Motor neuron (in vitro differentiated cells): ENCODE data around the gene TLE3. TPM values are rescaled to one million over a fixed set of nuclear protein-coding genes. Genes with fewer than 3 reads are reported as not detected.

Source experiments
- ATAC-seq, 8 experiments: fragments of 200-7000 bp; cut with Tn5 transposase; replicated peaks in 6 of 8; 2 replicates each; pipeline ENCODE4 v1.8.0; 2021; ENCODE audit warnings: mild to moderate bottlenecking in 8 of 8, moderate library complexity in 8 of 8
- H3K27ac ChIP-seq, 2 donors: fragments of 250-450 bp; sonication (Bioruptor Pico); 2 replicates each; pipeline ENCODE4 v1.9.0; 2021; ENCODE audit warnings: antibody characterized with exemption in 2 of 2, mild to moderate bottlenecking in 2 of 2, moderate library complexity in 1 of 2
- H3K4me1 ChIP-seq, 2 donors: fragments of 250-450 bp; sonication (Bioruptor Pico); replicated peaks in 1 of 2; 2 replicates each; pipeline ENCODE4 v1.6.1; 2021; ENCODE audit warnings: antibody characterized with exemption in 2 of 2, mild to moderate bottlenecking in 2 of 2, moderate library complexity in 1 of 2
- H3K4me3 ChIP-seq, 5 donors: fragments of 250-450 bp; sonication (Bioruptor Pico); 2 replicates each; pipeline ENCODE4 v1.9.0; 2021; ENCODE audit warnings: antibody characterized with exemption in 5 of 5, mild to moderate bottlenecking in 5 of 5, moderate library complexity in 4 of 5
- WGBS, 10 experiments: fragments of 450-650 bp; shearing (Covaris generic); methylation state at CpG; one replicate each; pipeline ENCODE4 v1.0.0; 2022; 5-methylcytosine and 5-hydroxymethylcytosine counted together
- in situ Hi-C, 9 experiments: fragments of 400-800 bp; cut with MboI; loops; one replicate each; pipeline ENCODE4 v1.15.0; 2021; ENCODE audit warnings: low sequenced_read_pairs in 9 of 9, low pct_unique_long_range_greater_than_20kb in 2 of 9; ENCODE audit not compliant: unreplicated experiment in 9 of 9
- total RNA-seq, 8 experiments: library from RNA; unstranded; fragments of 300-600 nt; gene quantifications; 2 replicates each; pipeline versions ENCODE4 v1.2.3 to v1.2.4, GENCODE V29; 2022

The TLE3 gene
- total RNA-seq, 8 experiments from 2014 or later = 28.2 to 103 (median 52.5) TPM

DNA sequence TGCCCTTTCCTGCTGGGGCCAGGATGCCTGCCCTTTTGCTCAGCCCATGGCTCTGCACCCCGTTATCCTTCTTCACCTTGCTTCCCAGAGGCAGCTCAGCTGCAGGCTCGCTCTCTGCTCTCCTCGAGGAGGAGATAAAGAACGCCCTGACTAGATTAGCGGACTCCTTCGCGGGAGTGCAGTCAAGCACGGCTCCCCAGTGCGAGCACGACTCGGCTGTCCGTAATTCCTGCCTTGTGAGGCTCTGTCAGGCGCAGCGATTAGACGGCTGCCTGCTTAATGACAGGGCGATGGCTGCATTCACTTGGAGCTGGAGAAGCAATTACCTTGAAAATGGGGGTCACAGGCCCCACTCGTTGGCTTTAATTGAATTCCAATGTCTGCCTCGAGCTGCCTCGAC lies 25.9 kb downstream of the TLE3 start:
- peak in 5 of 8 experiments; percentile 76 to 87 (median 86) for ATAC-seq
- Histone ChIP-seq H3K4me3 (no peak overlapping the region), H3K27ac (peak overlapping the region; percentile 16 to 49), H3K4me1 (peaks cover 24 to 35% of the 10 kb centered on the region in 2 donors)
- WGBS, 10 experiments = 17 to 96% (median 57%) methylated on average over 1 to 18 of the region's 19 CpGs; no CpG with 5 or more reads in 2 of the 10 experiments
- in situ Hi-C loops = loop anchor here in 1 of 9 experiments (25.0 kb wide), 1 partner anchor 584 kb away; no protein-coding TSS in a partner anchor

DNA sequence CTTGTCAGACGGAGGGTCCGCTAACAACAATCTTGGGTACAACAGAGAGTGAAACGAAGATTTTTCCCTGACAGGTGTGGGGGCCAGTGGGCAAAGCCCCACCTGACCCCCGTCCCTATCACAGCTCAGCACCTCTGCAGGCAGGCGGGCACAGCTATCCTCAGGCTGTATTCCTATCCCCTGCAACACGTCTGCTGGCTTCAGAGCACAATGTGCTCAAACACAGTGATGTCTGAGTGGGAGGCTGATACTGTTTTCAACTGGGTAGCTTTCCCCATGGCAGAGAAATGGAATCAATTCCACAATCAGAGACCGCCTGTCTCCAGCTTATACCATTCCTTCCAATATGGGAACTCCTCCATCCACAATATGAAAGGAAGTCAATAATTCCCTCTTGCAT lies 28.0 kb downstream of the TLE3 start:
- Histone ChIP-seq H3K4me3 (no peak overlapping the region), H3K27ac (no peak overlapping the region), H3K4me1 (peaks cover 15 to 17% of the 10 kb centered on the region in 2 donors)
- ATAC-seq = no peak
- WGBS, 10 experiments = 100% methylated on average over 1 of the region's 7 CpGs; no CpG with 5 or more reads in 5 of the 10 experiments
- in situ Hi-C loops = loop anchor here in 1 of 9 experiments (25.0 kb wide), 1 partner anchor 582 kb away; no protein-coding TSS in a partner anchor

DNA sequence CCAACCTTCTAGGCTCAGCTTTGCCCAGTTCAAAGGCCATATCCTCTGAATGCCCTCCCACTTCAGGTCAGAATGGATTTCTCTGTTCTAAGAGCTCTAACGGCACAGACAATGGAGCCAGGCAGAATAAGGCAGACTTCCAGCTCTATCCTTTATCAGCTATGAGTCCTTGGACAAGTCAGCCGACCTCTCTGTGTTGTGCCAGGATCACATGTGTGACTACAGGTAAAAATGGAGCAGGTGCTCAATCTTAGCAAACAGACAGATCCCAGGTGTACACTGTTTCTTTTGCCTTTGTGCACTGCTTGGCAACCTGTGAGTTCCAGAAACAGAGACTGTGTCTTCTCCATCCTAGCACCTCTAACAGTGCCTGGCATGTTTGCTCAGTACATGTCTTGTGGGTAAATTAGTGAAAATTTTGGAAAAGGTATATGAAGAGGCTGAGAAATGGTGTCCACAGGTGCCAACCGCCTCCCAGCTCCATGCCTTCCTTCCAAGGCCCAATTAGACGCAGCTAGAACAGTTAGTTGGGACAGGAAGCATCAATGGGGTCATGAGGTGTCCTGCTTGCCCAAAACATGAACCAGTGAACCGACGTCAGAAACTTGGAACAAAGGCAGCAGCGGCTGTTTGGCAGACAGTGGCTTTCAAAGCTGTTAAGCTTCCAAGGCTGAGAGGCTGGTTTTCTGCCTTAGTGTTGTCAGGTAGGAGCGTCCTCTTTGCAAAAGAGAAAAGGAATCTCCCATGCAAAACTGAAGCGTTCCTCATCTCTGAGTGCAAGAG lies 28.7 kb downstream of the TLE3 start:
- H3K4me3 ChIP-seq = no peak overlapping the region
- WGBS, 10 experiments = 72 to 100% (median 93%) methylated on average over 1 to 8 of the region's 9 CpGs; no CpG with 5 or more reads in 3 of the 10 experiments
- H3K4me1 ChIP-seq = peaks cover 22 to 25% of the 10 kb centered on the region in 2 donors
- H3K27ac ChIP-seq = no peak overlapping the region
- in situ Hi-C loops = loop anchor here in 1 of 9 experiments (25.0 kb wide), 1 partner anchor 582 kb away; no protein-coding TSS in a partner anchor
- ATAC-seq = no peak

- WGBS, 10 experiments = 84 to 100% (median 100%) methylated on average over 1 to 6 of the region's 6 CpGs; no CpG with 5 or more reads in 4 of the 10 experiments
- Histone ChIP-seq H3K27ac (no peak overlapping the region), H3K4me3 (no peak overlapping the region), H3K4me1 (peaks cover 35% of the 10 kb centered on the region in 2 donors)
- in situ Hi-C loops = loop anchor here in 1 of 9 experiments (25.0 kb wide), 1 partner anchor 580 kb away; no protein-coding TSS in a partner anchor
- peak in 1 of 8 experiments; percentile 47 for ATAC-seq
Observed at GRCh38 chr15:70067681-70068080, 30.0 kb downstream of the TLE3 start.

GRCh38 chr15:70067011-70067410 lies 30.7 kb downstream of the TLE3 start:
- in situ Hi-C loops = loop anchor here in 1 of 9 experiments (25.0 kb wide), 1 partner anchor 580 kb away; no protein-coding TSS in a partner anchor
- H3K4me1 ChIP-seq = peaks cover 31 to 34% of the 10 kb centered on the region in 2 donors
- H3K4me3 ChIP-seq = no peak overlapping the region
- H3K27ac ChIP-seq = no peak overlapping the region
- 100% methylated on average over 1 to 2 of the region's 2 CpGs; no CpG with 5 or more reads in 7 of the 10 experiments for WGBS, 10 experiments
- ATAC-seq = peak in 3 of 8 experiments; percentile 7 to 14 (median 8)

- 0 to 90% (median 55%) methylated on average over 1 to 4 of the region's 5 CpGs; no CpG with 5 or more reads in 4 of the 10 experiments for WGBS, 10 experiments
- ATAC-seq = peak in 3 of 8 experiments; percentile 68 to 85 (median 79)
- H3K27ac ChIP-seq = no peak overlapping the region
- no peak overlapping the region for H3K4me3 ChIP-seq
- H3K4me1 ChIP-seq = peaks cover 31 to 34% of the 10 kb centered on the region in 2 donors
- in situ Hi-C loops = loop anchor here in 1 of 9 experiments (25.0 kb wide), 1 partner anchor 579 kb away; no protein-coding TSS in a partner anchor
Observed at GRCh38 chr15:70066447-70066846, 31.3 kb downstream of the TLE3 start.

GRCh38 chr15:70066004-70066403 lies 31.7 kb downstream of the TLE3 start:
- 100% methylated on average over 1 of the region's 12 CpGs; no CpG with 5 or more reads in 9 of the 10 experiments for WGBS, 10 experiments
- peak in 3 of 8 experiments; percentile 16 to 55 (median 51) for ATAC-seq
- Histone ChIP-seq H3K27ac (no peak overlapping the region), H3K4me1 (peaks cover 34 to 38% of the 10 kb centered on the region in 2 donors), H3K4me3 (no peak overlapping the region)
- in situ Hi-C loops = loop anchor here in 1 of 9 experiments (25.0 kb wide), 1 partner anchor 579 kb away; no protein-coding TSS in a partner anchor

DNA sequence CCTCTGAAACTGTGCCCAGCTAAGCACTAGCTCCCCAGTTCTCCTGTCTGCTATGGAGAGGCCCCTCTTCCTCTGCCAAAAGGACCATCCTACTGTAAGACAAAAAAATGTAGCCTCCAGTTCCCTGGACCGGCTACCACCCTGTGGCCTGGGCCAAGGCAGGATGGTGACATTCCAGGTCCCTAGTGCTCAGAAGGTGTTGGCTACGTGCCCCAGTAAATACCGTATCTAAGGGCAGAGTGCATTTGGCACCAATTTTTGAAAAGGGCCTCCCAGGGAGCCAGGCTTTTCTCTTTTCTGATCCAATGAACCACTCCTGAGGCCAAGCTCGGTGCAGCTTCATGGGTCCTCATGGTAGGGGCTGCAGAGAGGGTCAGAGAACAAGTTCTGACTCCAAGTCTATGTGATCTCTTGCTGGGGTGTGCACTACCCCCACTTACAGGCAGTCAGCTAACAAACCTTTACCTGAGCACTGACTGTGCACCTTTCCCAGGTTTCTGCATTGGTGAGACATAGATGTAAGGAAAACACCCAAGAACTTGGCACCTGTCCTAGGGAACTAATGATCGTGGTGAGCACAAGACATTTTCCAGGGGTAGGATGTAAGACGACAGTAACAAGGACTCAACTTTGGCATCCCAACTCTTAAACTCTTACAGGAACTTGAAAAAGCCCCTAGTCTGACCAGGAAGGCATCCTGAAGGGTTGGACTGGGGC lies 32.6 kb downstream of the TLE3 start:
- in situ Hi-C loops = loop anchor here in 1 of 9 experiments (25.0 kb wide), 1 partner anchor 578 kb away; no protein-coding TSS in a partner anchor
- H3K27ac ChIP-seq = no peak overlapping the region
- peaks cover 42 to 47% of the 10 kb centered on the region in 2 donors for H3K4me1 ChIP-seq
- 93 to 100% (median 100%) methylated on average over 1 to 5 of the region's 6 CpGs; no CpG with 5 or more reads in 3 of the 10 experiments for WGBS, 10 experiments
- no peak for ATAC-seq
- no peak overlapping the region for H3K4me3 ChIP-seq

DNA sequence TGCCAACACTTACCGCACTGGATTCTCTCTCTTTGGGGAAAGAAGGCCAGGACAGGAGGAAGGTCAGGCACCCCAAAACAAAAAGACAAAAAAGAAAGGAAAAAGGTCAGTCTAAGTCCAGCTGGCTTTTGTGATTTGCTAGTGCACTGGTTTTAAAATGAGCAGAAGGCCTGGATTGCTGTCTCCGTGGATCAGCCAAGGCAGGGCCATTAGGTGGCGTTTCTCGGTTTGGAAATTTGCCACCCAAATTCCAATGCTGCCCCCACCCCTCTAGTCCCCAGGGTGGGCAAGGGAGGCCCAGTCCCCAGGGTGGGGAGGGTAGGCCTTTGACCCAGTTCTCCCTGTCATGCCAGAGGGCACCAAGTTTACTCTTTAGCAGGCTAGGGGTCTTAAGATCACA lies 33.3 kb downstream of the TLE3 start:
- peak overlapping the region in 1 of 2 donors; percentile 67 for H3K27ac ChIP-seq
- in situ Hi-C loops = loop anchor here in 1 of 9 experiments (25.0 kb wide), 1 partner anchor 577 kb away; no protein-coding TSS in a partner anchor
- peaks cover 48 to 49% of the 10 kb centered on the region in 2 donors for H3K4me1 ChIP-seq
- no peak for ATAC-seq
- WGBS, 10 experiments = 61 to 75% (median 69%) methylated on average over 2 to 3 of the region's 4 CpGs; no CpG with 5 or more reads in 7 of the 10 experiments
- H3K4me3 ChIP-seq = no peak overlapping the region

DNA sequence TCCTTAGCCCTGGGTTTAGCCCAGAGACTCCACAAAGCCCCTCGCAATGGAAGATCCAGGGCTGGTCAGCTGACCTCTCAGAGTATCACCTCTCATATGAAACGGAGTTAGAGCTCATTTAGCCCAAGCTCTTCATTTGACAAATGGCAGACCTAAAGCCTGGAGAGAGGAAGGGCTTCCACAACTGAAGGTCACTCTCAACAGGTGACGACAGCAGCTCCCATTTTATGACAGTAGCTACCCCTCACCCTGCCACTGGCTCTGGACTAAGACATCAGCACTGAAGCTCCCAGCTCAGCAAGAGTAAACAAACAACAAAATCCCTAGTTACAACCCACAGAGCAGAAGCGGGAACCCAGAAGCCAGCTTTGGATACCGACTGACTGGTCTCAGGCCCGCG lies 33.7 kb downstream of the TLE3 start:
- Histone ChIP-seq H3K4me1 (peaks cover 48 to 49% of the 10 kb centered on the region in 2 donors), H3K4me3 (no peak overlapping the region), H3K27ac (peak overlapping the region; percentile 67)
- in situ Hi-C loops = loop anchor here in 1 of 9 experiments (25.0 kb wide), 1 partner anchor 577 kb away; no protein-coding TSS in a partner anchor
- 20 to 100% (median 80%) methylated on average over 1 to 3 of the region's 7 CpGs; no CpG with 5 or more reads in 3 of the 10 experiments for whole genome bisulfite sequencing, 10 experiments
- no peak for ATAC-seq

DNA sequence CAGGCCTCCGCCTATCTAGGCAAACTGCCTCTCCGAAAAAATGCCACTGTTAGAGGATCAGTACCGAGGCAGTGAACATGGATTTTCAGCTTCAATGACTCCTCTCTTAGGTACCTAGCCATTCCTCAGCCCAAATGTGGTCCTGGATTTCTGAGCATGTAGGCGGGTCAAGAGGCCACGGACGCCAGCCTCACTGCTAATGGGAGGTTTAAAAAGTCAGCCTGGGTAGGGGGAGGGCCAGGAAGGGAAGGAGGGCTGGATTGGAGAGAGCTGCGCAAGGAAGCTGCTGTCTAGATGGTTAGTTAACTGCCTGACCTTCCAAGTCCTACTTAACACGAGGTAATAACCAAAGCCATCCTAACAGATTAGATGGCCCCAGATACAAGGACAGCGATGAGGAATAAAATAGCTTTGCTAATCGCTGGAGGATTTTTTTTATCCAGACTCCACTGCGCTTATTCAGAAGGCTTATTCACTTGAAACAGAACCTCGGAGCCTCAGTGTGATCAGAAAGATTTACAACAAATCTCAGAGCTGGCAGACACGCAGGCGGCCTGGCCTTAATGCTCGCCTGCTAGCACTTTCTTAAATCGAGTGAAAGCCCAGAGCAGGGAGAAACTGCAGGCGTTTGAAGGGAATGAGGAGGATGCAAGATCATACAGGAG lies 34.3 kb downstream of the TLE3 start:
- Histone ChIP-seq H3K4me3 (no peak overlapping the region), H3K27ac (peak overlapping the region; percentile 67), H3K4me1 (peaks cover 48 to 49% of the 10 kb centered on the region in 2 donors)
- peak in 1 of 8 experiments; percentile 5 for ATAC-seq
- WGBS, 10 experiments = 38 to 100% (median 78%) methylated on average over 2 to 16 of the region's 17 CpGs; no CpG with 5 or more reads in 1 of the 10 experiments
- in situ Hi-C loops = loop anchor here in 1 of 9 experiments (25.0 kb wide), 1 partner anchor 576 kb away; no protein-coding TSS in a partner anchor
